Measurements from ENCODE around the gene NPEPL1.
"Not testable (repeated sequence)": the region's sequence is repeated elsewhere in the genome, so short reads cannot be mapped to it uniquely, and the experiment has no call there.

NPEPL1 gene

DNA sequence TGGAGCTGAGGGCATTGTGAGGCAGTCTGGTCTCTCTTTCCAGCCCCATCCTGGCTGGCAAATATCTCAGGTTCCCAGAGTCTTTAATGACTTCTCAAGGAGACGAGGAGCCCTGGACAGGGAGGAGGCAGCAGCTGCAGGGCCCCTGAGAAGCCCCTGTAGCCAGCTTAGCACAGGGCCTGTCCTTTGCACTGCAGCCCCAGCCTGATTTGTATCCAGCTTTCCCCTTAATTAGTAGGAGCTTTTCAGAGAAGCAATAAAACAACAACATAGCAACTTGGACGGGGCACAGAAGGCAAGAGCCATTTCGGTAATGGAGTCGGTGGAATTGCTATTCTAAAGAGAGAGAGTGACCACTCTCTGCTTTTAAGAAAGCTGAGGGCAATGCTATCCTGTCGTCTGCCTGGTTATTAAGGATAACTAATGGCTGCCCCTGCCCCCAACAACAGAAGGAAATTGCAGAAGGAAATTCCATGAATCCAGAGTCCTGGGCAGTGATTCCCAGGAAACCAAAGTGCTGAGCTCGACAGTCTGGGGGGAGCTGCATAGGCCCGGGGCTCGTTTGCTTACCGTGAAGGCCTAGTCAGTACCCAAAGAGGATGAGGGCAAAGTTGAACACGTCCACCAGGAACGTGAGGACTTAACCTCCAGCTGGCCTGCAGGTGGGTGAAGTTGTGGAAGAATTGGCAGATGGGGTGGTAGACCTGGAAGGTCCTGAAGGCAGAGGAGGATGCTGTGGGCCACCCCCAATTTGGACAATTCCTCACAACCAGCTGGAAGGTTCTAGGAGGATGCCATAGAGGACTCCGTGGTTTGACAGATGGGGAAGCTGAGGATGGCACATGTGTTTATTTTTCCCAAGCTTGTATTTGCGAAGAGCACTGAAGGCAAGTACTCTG, 50.3 kb downstream of the NPEPL1 start:
- DNase-seq (ENCODE audit: low read depth), result no peak

DNA sequence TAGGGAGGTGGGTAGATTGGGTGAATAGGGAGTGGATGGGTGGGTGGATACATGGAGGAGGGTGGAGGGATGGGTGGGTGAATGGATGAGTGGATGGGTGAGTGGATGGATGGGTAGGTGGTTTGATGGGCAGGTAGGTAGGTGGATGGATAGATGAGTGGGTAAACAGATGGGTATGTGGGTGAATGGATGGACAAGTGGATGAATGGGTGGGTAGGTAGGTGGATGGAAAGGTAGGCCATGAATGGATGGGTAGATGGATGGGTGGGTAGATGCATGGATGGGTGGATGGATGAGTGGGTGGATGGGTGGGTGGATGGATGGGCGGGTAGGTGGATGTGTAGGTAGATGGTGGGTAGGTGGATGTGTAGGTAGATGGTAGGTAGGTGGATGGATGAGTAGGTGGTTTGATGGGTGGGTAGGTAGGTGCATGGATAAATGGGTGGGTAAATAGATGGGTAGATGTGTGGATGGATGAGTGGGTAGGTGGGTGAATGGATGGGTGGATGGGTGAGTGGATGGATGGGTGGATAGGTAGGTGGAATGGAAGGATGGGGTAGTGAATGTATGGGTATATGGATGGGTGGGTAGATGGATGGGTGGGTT, 51.4 kb downstream of the NPEPL1 start:
- no peak for DNase-seq (ENCODE audit: low read depth)

DNA sequence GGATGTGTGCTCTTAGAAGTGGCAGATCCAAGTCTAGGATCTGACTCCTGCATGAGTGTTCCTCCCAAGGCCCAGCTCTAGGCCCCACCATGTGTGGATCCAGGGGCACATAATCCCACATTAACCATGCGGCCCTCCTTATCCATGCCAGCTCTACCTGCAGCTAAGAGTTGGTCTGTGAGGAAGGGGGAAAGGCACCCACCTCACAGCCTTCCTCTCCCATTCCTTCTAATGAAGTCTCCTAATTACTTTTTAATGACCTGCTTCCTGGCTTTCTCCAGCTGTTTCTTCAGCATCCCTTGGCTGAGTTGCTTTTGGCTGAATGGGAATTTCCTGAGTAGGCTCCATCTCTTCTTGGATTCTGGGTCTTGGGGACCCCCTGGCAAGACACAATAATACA, 52.2 kb downstream of the NPEPL1 start:
- DNase-seq (ENCODE audit: low read depth), result no peak

DNA sequence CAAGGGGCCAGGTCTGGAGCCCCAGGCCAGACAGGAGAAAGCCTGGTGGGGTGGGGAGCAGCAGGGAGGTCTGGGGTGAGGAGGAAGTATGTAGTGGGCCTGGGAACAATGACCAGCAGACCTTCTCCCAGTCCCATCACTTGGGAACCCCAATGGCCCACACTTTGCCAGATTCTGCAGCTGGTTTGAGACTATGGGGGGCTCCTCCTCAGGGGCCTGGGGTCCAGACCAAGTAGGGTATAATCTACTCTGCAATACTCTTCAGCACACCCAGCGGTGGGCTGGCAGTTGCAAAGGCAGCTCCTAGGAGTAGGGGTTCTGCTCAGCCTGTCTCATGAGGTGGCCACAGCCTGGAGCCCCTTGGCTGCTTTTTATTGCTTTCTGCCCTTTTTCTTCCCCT, 52.8 kb downstream of the NPEPL1 start:
- DNase-seq (ENCODE audit: low read depth), result no peak

DNA sequence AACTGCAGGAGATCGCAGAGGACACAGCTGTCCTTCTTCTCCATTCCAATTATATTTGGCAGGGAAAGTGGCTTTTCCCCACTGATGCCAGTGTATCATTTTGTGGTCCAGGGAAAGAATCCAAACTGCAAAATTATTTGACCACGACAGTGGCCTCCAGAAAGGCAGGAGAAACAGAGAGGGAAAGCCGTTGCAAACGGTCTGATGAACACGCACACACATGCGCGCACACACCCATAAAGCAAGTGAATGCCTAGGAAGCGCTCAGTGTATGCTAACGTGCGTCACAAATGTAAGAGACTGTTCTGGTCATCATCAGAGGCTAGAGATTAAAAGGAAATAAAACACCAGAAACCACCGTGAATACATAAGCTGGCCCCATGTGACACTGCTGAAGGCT, 54.0 kb downstream of the NPEPL1 start:
- DNase-seq (ENCODE audit: low read depth), result no peak

DNA sequence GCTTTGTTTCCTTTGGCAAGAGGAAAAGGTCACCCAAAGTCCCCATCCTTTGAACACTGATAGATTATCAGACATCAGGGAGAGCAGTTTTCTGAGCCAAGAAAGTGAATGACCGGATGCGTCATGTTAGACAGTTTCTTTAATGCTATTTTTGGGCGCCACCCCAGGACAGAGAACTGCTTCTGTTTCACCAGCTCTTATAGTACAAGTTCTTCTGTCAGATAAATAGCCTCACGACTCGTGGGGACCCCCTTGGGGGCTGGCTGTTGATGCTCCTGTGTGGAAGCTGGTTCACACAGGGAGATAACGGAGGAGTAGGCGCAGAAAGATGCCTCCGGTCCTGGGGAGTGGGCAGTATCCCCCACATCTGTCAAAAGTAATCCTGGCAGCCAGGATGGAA, 54.6 kb downstream of the NPEPL1 start:
- no peak for DNase-seq (ENCODE audit: low read depth)

DNA sequence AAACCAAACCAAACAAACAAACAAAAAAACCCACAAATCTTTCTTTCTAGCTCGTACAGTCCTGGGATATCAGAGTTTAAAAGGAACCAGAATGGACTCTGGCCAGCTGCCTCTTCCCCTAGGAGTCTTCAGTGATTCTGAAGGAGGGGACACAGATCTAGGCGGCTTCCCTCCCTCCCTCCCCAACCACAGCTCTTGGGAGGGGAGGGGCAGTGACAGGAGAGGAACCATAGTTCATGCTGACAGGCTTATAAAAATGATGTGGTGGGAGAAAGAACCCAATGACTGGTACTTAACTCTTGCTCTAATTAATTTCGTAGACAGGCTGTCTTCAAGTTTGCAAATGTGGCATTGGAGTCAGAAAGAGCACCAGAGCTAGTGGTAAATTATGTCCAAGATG, 56.0 kb downstream of the NPEPL1 start:
- DNase-seq (ENCODE audit: low read depth), result no peak

DNA sequence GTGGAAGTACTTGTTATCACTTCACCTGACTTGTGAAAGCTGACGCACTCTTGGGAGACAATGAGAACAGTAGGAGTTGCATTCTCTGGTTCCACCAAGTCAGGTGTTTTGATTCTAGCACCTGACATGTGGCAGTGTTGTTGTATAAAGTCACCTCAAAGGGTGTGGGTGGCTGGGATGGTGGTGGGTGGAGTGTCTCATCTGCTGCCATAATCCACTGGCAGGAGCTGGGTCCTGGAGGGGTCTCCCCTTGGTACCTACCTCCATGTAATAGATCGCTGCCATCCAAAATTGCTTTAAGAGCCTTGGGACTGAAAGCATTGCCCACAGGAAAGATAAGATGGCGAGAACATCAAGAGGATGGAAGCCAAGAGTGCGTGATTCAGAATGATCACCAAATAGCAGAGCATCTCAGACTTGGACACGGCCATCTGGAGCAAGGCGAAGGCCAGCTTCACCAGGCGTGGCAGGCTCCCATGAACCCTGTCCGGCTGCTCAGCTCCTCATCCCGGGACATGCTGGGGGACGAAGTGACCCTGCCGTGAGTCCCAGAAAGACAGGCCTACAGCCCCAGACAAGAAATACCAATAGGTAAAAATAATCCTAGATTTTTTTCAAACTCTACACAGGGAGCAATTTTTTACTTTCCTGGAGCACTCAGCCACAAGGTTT, 56.6 kb downstream of the NPEPL1 start:
- no peak for DNase-seq (ENCODE audit: low read depth)

DNA sequence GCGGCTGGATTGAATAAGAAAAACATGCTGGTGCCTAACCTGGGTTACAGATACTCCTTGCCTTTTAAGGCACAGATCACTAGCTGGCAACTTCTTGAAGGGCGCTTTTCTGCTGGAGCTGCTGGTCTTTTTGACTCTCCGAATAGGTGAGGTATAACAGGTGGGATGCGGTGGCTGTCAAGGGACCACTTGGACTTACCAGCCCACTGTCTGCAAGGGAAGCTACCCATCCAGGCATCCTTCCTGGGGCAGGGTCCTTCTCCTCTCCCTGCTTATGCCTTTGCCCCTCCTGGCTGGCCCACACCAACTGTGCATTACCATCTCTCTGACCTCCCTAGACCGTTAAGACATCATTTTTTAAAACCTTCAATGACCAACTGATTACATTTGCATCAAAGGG, 57.4 kb downstream of the NPEPL1 start:
- no peak for DNase-seq (ENCODE audit: low read depth)

DNA sequence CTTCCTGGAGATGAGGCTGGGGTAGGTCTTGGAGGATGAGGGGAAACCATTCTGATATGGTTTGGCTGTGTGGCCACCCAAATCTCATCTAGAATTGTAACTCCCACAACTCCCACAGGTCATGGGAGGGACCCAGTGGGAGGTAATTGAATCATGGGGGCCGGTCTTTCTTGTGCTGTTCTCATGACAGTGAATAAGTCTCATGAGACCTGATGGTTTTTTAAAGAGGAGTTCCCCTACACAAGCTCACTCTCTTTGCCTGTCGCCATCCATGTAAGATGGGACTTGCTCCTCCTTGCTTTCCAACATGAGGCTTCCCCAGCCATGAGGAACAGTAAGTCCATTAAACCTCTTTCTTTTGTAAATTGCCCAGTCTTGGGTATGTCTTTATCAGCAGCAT, 58.1 kb downstream of the NPEPL1 start:
- DNase-seq (ENCODE audit: low read depth), result not testable (repeated sequence)

DNA sequence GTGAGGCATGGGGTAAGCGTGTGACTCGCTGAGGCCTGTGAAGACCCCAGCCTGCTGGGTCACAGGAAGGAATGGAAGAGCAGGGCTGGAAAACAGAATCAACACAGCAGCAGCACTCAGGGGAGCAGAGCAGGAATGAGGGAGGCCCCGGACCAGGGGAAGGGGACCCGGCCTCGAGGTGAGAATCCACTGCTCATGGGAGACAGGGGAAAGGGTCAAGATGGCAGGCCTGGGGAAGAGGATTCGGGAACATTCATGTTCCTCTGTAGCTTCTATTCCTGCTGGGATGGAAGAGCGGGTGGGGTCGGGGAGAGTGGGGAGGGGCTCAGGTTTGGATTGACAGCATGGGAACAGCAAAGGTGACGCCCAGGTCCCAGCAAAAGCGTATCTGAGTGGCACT, 59.4 kb downstream of the NPEPL1 start:
- no peak for DNase-seq (ENCODE audit: low read depth)

DNA sequence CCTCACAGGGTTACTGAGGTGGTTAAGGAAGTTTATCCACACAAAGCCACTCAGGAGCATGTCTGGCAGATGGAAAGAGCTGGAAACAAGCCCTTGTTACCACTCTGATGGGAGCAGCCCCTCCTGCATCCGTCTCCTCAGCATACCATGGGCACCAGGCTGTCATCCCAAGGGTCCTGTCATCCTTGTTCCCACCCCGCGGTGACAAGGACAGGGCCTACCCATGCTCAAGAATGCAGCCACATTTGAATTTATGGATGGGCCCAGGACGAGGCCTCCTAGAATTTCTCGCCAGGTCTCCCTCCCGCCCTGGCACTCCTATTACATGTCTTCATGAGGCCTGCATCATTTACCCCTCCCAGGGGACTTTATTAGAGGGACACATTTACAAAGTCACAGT, 60.0 kb downstream of the NPEPL1 start:
- DNase-seq (ENCODE audit: low read depth), result no peak

DNA sequence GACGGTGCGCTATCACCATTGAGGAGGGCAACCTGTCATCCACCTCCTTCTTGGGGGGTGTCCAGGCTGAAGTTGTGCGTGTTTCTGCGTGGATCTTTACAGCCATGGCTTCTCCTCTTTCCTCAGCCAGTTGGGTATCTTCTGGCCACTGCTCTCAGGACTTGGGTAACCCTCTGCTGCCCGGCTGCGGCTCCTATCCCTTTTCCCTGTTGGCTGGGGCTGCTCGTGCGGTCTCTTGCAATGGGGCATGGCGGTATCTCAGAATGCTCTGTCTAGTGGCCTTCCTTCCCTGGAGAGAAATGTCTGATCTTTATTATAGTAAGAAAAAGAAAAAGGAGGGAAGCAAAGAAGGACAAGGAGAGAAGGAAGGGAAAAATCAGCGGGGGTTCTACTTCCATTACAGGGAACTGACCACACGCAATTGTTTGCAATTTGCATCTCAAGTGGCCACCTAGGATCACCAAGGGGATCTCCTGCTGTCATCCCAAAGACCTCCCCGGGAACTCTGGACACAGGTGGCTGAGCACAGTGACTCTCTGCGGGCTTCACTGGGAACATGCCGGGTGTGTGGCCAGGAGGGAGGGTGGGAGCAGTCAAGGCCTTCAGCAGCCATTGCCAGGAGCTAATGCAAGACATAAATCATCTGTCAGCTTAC, 60.8 kb downstream of the NPEPL1 start:
- no peak for DNase-seq (ENCODE audit: low read depth)

DNA sequence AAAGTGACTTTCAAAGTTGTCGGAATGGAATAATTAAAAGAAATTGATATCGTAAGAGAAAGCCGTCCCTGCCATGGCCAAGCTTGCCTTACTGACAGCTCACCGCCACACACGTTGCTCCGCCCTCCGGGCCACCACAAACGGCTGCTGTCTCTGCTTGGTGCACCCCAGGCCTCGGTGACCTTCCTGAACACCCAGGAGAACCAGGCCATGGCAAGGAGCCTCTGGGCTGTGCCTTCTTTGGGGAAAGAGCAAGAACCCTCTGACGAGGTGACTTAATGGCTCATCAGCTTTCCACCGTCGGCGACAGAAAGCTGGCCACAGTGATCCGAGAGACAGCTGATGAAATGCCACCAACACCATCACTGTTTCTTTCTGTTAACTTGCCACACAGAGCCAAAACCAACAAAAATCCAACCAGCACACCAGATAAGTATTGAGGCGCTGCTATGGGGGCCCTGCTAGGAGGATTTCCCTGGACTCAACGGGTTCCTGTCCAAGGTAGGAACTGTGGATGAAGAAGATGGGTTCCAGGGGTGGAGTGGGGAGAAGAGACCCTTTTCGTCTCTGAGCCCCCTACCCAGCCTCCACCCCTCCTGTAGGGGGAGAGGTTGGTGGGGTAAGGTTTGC, 61.4 kb downstream of the NPEPL1 start:
- DNase-seq (ENCODE audit: low read depth), result no peak

DNA sequence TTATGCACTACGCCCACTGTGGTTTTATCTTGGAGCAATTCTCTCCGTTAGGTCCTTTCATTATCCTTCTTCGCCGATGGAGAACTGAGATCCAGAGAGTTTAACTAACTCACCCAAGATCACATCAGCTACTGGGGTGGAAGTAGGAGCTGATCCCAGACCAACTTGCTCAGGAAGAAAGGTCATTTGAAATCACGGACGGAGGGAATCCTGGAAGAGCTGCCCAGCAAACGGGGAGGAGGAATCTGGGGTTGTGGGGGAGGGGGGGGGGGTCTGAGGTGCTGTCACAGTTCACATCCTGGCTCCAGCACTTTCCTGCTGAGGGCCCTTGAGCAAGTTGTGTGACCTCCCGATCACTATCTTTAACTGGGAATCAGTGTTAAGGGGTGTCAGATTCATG, 62.0 kb downstream of the NPEPL1 start:
- no peak for DNase-seq (ENCODE audit: low read depth)

DNA sequence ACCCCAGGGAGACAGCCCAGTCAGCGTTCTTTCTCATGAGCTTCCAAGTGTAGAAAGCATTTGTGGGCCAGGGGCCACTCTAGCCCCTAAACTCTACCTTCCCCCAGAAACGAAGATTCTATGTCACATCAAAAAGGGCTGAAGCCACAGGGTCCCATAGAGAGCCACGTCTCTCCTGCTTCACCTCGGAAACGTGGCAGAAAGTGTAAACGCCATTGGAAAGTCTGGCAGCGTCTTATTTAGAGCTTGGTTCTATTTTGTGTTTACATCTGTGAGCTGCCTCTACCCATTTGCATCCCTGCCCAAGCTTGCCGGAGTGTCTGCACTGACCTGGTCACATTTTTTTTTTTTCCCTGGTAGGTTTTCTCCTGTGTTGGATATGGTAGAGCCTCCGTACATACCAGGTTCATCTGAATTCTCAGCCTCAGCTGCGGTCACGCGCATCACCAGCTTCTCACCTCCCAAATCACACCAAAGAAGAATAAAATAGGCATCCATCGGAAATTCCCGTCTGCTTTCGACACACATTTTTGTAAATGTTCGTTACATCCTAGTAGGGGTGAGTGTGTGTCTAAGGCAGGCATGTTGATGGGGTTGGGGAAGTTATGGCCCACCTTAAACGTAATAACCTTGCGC, 62.6 kb downstream of the NPEPL1 start:
- DNase-seq (ENCODE audit: low read depth), result no peak

DNA sequence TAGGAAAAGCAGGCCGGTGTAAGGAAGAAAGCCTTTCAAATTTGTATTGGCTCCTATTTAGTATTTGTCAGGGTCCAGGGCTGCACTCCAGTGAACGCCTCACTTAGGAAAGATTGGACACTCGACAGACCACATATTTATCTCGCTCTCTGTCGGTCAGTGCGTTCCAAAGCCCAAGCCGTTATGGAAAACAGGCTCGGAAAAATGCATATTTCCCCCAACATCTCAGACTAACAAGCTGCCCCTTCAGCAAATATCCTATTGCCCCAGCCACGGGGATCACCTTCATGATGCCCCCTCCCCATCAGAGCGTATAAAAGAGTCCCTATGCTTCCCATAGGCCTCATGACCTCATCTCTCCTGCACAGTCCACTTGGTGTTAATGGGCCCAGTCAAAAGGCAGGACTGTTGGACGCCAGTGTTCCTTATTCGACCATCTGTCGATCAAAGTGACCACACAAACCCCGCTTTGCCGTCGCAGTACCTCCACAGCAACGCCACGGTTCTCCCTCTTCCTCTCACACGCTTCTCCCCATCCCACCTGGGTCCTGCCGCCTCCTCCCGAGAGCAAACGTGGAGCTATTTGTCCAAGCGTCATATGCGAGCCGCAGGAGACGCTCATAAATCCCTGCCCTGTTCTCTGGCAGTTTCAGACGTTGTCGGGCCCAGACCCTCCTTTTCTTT, 63.3 kb downstream of the NPEPL1 start:
- DNase-seq (ENCODE audit: low read depth), result no peak

DNA sequence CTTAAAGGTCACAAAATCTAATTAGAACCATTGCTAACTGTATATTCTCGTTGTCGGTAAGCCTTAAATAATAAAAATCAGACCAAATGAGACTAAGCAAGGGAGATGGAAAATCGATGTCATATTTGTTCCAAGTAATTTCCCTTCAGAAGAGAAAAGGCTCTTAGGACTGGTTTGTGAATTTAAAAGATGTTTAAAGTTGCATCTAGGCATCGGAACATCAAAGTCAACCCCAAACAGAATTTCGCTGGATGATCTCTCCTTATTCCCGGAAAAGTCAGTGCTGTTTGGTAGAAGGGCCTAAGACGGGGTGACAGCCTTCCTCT, 63.8 kb downstream of the NPEPL1 start:
- no peak for DNase-seq (ENCODE audit: low read depth)

DNA sequence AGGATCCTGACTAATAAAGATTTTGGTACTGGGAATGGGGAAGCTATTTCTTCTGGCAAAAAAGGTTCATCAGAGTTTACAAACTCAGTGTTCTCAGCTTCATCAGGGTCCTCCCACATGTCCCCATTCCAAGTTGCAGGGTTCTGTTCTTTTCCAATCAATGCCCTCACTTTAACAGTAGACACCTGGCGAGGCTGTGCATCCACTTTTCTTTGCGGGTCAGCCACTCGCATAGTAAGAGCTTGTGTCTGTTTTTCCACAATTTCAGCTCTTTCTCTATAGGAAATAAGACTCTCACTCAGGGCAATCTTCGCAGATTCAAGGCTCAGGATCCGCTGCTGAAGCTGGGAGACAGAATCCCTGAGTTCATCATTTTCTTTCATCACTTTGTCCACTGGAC, 65.0 kb downstream of the NPEPL1 start:
- DNase-seq (ENCODE audit: low read depth), result not testable (repeated sequence)

DNA sequence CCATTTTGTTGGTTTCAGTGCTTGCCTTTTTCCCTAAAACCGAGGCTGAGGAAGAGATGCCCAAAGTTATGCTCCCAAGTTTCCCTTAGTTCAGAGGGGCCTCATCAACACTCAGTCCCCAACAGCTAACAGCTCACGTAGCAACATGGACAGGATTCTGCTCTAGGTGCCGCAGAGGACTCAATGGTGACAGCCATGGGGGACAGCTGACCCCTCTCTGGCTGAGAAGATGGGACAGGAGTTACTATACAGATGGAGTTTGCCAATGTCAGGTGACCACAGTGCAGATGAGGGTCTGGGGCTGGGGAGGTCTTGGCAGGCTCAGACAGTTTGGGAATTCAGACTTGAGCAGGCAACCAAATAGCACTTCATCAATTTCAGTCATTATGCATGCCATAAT, 67.3 kb downstream of the NPEPL1 start:
- no peak for DNase-seq (ENCODE audit: low read depth)

DNA sequence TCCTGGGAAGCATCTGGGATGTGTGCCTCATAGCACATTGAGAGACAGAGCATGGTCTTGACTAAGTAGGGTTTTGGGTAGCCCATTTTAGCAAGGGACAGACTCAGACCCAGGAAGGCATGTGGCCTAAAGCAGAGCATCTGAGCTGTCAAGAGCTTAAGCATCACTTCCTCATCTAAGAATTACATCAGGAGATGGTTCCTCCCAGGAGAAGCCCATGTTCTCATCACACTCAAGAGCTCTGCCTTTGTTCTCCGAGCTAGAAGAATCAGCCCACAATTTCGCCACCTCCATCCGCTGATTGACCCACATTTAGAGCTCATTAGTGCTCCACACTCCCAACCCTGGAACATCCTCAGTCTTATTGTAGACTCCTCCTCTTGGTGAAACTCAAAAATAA, 68.3 kb downstream of the NPEPL1 start:
- no peak for DNase-seq (ENCODE audit: low read depth)

Measured in HS-27A (cell line).